PC-9 (cell line): Measurements from ENCODE around the gene CCSAP. TPM values are rescaled to one million over a fixed set of nuclear protein-coding genes. Genes with fewer than 3 reads are reported as not detected.

Experiments used
- BruUV-seq: library from RNA; stranded (reverse); fragments of 400-500 nt; replicated peaks from 2 replicates; lab custom pipeline; 2021; lab: Mats Ljungman, UMichigan
- CTCF ChIA-PET: fragments of 300-600 bp; sonication (Branson Sonifier 250); formaldehyde crosslinking; loops from one replicate; lab custom pipeline; 2022; ENCODE audit warnings: antibody characterized with exemption; lab: Charles Lee
- POLR2A ChIA-PET: fragments of 300-600 bp; sonication (Branson Sonifier 250); formaldehyde crosslinking; loops from one replicate; lab custom pipeline; 2022; ENCODE audit warnings: antibody characterized with exemption; ENCODE audit not compliant: unreplicated experiment; lab: Charles Lee
- DNase-seq, 2 experiments: peaks; one replicate each; pipeline versions ENCODE4 v3.0.0 to v3.0.0-alpha.2; 2015 to 2022; ENCODE audit warnings: mixed read lengths in 1 of 2
- H2AFZ ChIP-seq: fragments of 200-600 bp; sonication (generic); 2 replicates; pipeline ENCODE4 v1.8.1; 2017; ENCODE audit warnings: antibody characterized with exemption
- H3F3A ChIP-seq: fragments of 200-600 bp; sonication (generic); 2 replicates; pipeline ENCODE4 v1.8.1; 2017; ENCODE audit warnings: antibody characterized with exemption, mild to moderate bottlenecking, low read depth; ENCODE audit not compliant: insufficient read depth
- H3K27ac ChIP-seq: fragments of 200-600 bp; sonication (generic); 2 replicates; pipeline ENCODE4 v1.6.1; 2016; ENCODE audit warnings: mixed run types
- H3K27me3 ChIP-seq: fragments of 200-600 bp; sonication (generic); 2 replicates; pipeline ENCODE4 v1.6.1; 2016; ENCODE audit warnings: low read depth, mixed run types; ENCODE audit not compliant: insufficient read depth
- H3K36me3 ChIP-seq: fragments of 200-600 bp; sonication (generic); 2 replicates; pipeline ENCODE4 v1.6.1; 2016; ENCODE audit warnings: low read depth, mixed run types
- H3K4me1 ChIP-seq: fragments of 200-600 bp; sonication (generic); replicated peaks from 2 replicates; pipeline ENCODE4 v1.6.1; 2016; ENCODE audit warnings: mixed run types; ENCODE audit not compliant: insufficient read depth
- H3K4me2 ChIP-seq: fragments of 200-600 bp; sonication (generic); 2 replicates; pipeline ENCODE4 v1.6.1; 2017; ENCODE audit warnings: mixed run types
- H3K4me3 ChIP-seq: fragments of 200-600 bp; sonication (generic); 2 replicates; pipeline ENCODE4 v1.6.1; 2016; ENCODE audit warnings: mixed run types
- H3K79me2 ChIP-seq: fragments of 200-600 bp; sonication (generic); 2 replicates; pipeline ENCODE4 v1.6.1; 2017; ENCODE audit warnings: low read depth, mixed run types
- H3K9me2 ChIP-seq: fragments of 200-600 bp; sonication (generic); 2 replicates; pipeline ENCODE4 v1.8.1; 2017; ENCODE audit warnings: mild to moderate bottlenecking; ENCODE audit not compliant: insufficient read depth
- H3K9me3 ChIP-seq: fragments of 200-600 bp; sonication (generic); 2 replicates; pipeline ENCODE4 v1.8.1; 2016; ENCODE audit warnings: low read depth; ENCODE audit not compliant: insufficient read depth
- H4K20me1 ChIP-seq: fragments of 200-600 bp; sonication (generic); 2 replicates; pipeline ENCODE4 v1.8.1; 2017; ENCODE audit not compliant: insufficient read depth
- CTCF ChIP-seq: fragments of 200-600 bp; sonication (generic); conservative IDR thresholded peaks from 2 replicates; pipeline ENCODE4 v1.6.1; 2017; ENCODE audit warnings: mixed run types, antibody characterized with exemption, mild to moderate bottlenecking, moderate library complexity
- EZH2 ChIP-seq: fragments of 200-600 bp; sonication (generic); IDR thresholded peaks from 2 replicates; pipeline ENCODE4 v1.8.0; 2017; ENCODE audit warnings: antibody characterized with exemption, low read depth
- intact Hi-C: fragments of 100-400 bp; cut with micrococcal nuclease; formaldehyde crosslinking; loops from one replicate; pipeline ENCODE4 v1.10.0; 2022; ENCODE audit not compliant: unreplicated experiment
- total RNA-seq: library from RNA; stranded (reverse); gene quantifications from 2 replicates; pipeline ENCODE4 v1.2.3, GENCODE V29; 2021

Gene CCSAP
- total RNA-seq, 1 experiment from 2014 or later, result 6.7 TPM

GRCh38 chr1:229344139-229344538 is 1.3 kb upstream of the CCSAP start:
- ChIA-PET POLR2A (interaction anchor here (0.6 kb wide), 1 partner anchor 211 kb away, joined by 3 read pairs; no protein-coding TSS in a partner anchor), CTCF (no interaction called here)
- intact Hi-C loops, result loop anchor here (5.0 kb wide), 2 partner anchors 98 to 163 kb away; partner anchors contain the start of gene NUP133
- DNase-seq, result no peak
- H3K4me1 ChIP-seq, result peaks cover 16% of the 10 kb centered on the region; the same call in 1 of the 2 replicates
- peaks cover 10% of the 10 kb centered on the region; the same call in 1 of the 2 replicates for H3F3A ChIP-seq
- peaks cover 25% of the 10 kb centered on the region; the same call in 1 of the 2 replicates for H3K27me3 ChIP-seq
- peak overlapping the region; percentile 100 for H3K4me2 ChIP-seq
- BruUV-seq, result no TSS peak
- peak overlapping the region; percentile 90; the same call in 1 of the 2 replicates for H3K4me3 ChIP-seq
- H3K27ac ChIP-seq, result no peak overlapping the region
- no peaks in the 10 kb centered on the region for H3K9me3 ChIP-seq
- peaks cover 15% of the 10 kb centered on the region for H3K79me2 ChIP-seq
- no peaks in the 10 kb centered on the region for H4K20me1 ChIP-seq
- H3K36me3 ChIP-seq, result no peaks in the 10 kb centered on the region
- no peak overlapping the region for H2AFZ ChIP-seq
- no peaks in the 10 kb centered on the region for H3K9me2 ChIP-seq
- TF ChIP-seq CTCF, result no peak

- no peak for TF ChIP-seq EZH2
- no peak for TF ChIP-seq CTCF
- no TSS peak for BruUV-seq
- peak overlapping the region; percentile 90 for H3K4me3 ChIP-seq
- H4K20me1 ChIP-seq, result no peaks in the 10 kb centered on the region
- no peaks in the 10 kb centered on the region for H3K9me3 ChIP-seq
- H2AFZ ChIP-seq, result peak overlapping the region; percentile 96
- no peak overlapping the region for H3K27ac ChIP-seq
- peaks cover 16% of the 10 kb centered on the region; the same call in 1 of the 2 replicates for H3K4me1 ChIP-seq
- ChIA-PET CTCF (interaction anchor here (0.7 kb wide), 1 partner anchor 17 kb away, joined by 5 read pairs; no protein-coding TSS in a partner anchor), POLR2A (interaction anchor here (0.6 kb wide), 1 partner anchor 80 kb away, joined by 3 read pairs; no protein-coding TSS in a partner anchor)
- peak; percentile 55 to 84 for DNase-seq
- H3K27me3 ChIP-seq, result peaks cover 14% of the 10 kb centered on the region; the same call in 1 of the 2 replicates
- intact Hi-C loops, result loop anchor here (1.0 to 5.0 kb wide), 3 partner anchors 70 to 165 kb away; partner anchors contain the start of gene NUP133
- peak overlapping the region; percentile 100 for H3K4me2 ChIP-seq
- no peaks in the 10 kb centered on the region for H3K36me3 ChIP-seq
- peaks cover 19% of the 10 kb centered on the region for H3K79me2 ChIP-seq
- H3K9me2 ChIP-seq, result no peaks in the 10 kb centered on the region
- H3F3A ChIP-seq, result peaks cover 10% of the 10 kb centered on the region; the same call in 1 of the 2 replicates
Measured at GRCh38 chr1:229341774-229342655, 832 bp downstream of the CCSAP start.

GRCh38 chr1:229340496-229340895 is 2.4 kb downstream of the CCSAP start:
- peaks cover 10% of the 10 kb centered on the region; the same call in 1 of the 2 replicates for H3F3A ChIP-seq
- ChIA-PET POLR2A (no interaction called here), CTCF (no interaction called here)
- intact Hi-C loops, result loop anchor here (5.0 kb wide), 2 partner anchors 102 to 167 kb away; partner anchors contain the start of gene NUP133
- no peak overlapping the region for H3K27ac ChIP-seq
- H3K79me2 ChIP-seq, result peaks cover 21% of the 10 kb centered on the region
- peak overlapping the region; percentile 100 for H3K4me2 ChIP-seq
- no peak overlapping the region for H2AFZ ChIP-seq
- no TSS peak for BruUV-seq
- TF ChIP-seq EZH2 (no peak), CTCF (no peak)
- H4K20me1 ChIP-seq, result no peaks in the 10 kb centered on the region
- H3K27me3 ChIP-seq, result peaks cover 9% of the 10 kb centered on the region; the same call in 1 of the 2 replicates
- H3K4me3 ChIP-seq, result no peak overlapping the region
- no peak for DNase-seq
- H3K4me1 ChIP-seq, result peaks cover 16% of the 10 kb centered on the region; the same call in 1 of the 2 replicates
- no peaks in the 10 kb centered on the region for H3K36me3 ChIP-seq
- no peaks in the 10 kb centered on the region for H3K9me3 ChIP-seq
- no peaks in the 10 kb centered on the region for H3K9me2 ChIP-seq
